Peyer's patch (tissue), 4 donors: Measurements from ENCODE around the gene FCMR. TPM values are rescaled to one million over a fixed set of nuclear protein-coding genes. Genes with fewer than 3 reads are reported as not detected.

Experiments
- DNase-seq, 3 donors: peaks; one replicate each; pipeline ENCODE4 v3.0.0-alpha.2; 2017 to 2019
- H3K27ac ChIP-seq, 4 donors: fragments of 200-600 bp; sonication (generic); one replicate each; pipeline ENCODE4 v1.5.1; 2016 to 2019
- H3K27me3 ChIP-seq, 2 donors: fragments of 200-600 bp; sonication (generic); one replicate each; pipeline ENCODE4 v1.5.1; 2019
- H3K36me3 ChIP-seq, 3 donors: fragments of 200-600 bp; sonication (generic); one replicate each; pipeline ENCODE4 v1.5.1; 2016 to 2019
- H3K4me1 ChIP-seq, 4 donors: fragments of 200-600 bp; sonication (generic); one replicate each; pipeline ENCODE4 v1.5.1; 2016 to 2019
- H3K4me3 ChIP-seq, 4 donors: fragments of 200-600 bp; sonication (generic); 1 replicate in 3 of 4; 2 replicates in 1 of 4; pipeline ENCODE4 v1.5.1; 2016 to 2019; ENCODE audit warnings: mild to moderate bottlenecking in 1 of 4
- H3K9me3 ChIP-seq, 4 donors: fragments of 200-600 bp; sonication (generic); one replicate each; pipeline ENCODE4 v1.5.1; 2016 to 2019; ENCODE audit warnings: mild to moderate bottlenecking in 1 of 4
- CTCF ChIP-seq, 6 experiments: fragments of 450-650 bp in 4 of 6; fragments of 200-600 bp in 2 of 6; sonication (generic) in 1 of 6; IDR thresholded peaks; one replicate each; pipeline ENCODE4 v1.5.1; 2017 to 2019; ENCODE audit warnings: antibody characterized with exemption in 6 of 6, mild to moderate bottlenecking in 3 of 6, moderate library complexity in 1 of 6
- POLR2A ChIP-seq, 2 donors: fragments of 450-650 bp; IDR thresholded peaks; one replicate each; pipeline ENCODE4 v1.5.1; 2017; ENCODE audit warnings: antibody characterized with exemption in 2 of 2, mild to moderate bottlenecking in 2 of 2, moderate library complexity in 2 of 2
- total RNA-seq, 4 donors: library from RNA; depleted of rRNA; stranded (reverse); fragments of >200 nt; gene quantifications; one replicate each; pipeline ENCODE4 v1.1.0, GENCODE V29; 2016

The FCMR gene
- total RNA-seq, 4 donors from 2014 or later, result 7.4 to 248 (median 8.6) TPM

GRCh38 chr1:206898089-206898914 lies 23.4 kb downstream of the FCMR start:
- Histone ChIP-seq H3K27ac (no peak overlapping the region), H3K36me3 (no peaks in the 10 kb centered on the region), H3K4me3 (no peak overlapping the region), H3K27me3 (no peaks in the 10 kb centered on the region), H3K9me3 (no peaks in the 10 kb centered on the region), H3K4me1 (no peaks in the 10 kb centered on the region)
- no peak for DNase-seq
- TF ChIP-seq CTCF (IDR thresholded peaks at IDR 0.05) (no peak), POLR2A (IDR thresholded peaks at IDR 0.05) (no peak)

- no peak for DNase-seq
- Histone ChIP-seq H3K4me1 (no peaks in the 10 kb centered on the region), H3K27me3 (no peaks in the 10 kb centered on the region), H3K27ac (no peak within 1 kb of the TSS), H3K36me3 (no peaks in the 10 kb centered on the region), H3K4me3 (no peak within 1 kb of the TSS), H3K9me3 (no peaks in the 10 kb centered on the region)
- TF ChIP-seq POLR2A (IDR thresholded peaks at IDR 0.05), result no peak
- no peak for TF ChIP-seq CTCF (IDR thresholded peaks at IDR 0.05)
Observed at GRCh38 chr1:206897175-206897574, 24.6 kb downstream of the FCMR start, which contains the start of gene IL24. IL24 (plus strand) TSS chr1:206897443; CDS start chr1:206897833, 390 bp downstream.

- Histone ChIP-seq H3K4me1 (peaks cover 0 to 3% (median 0%) of the 10 kb centered on the region in 4 donors), H3K27me3 (no peaks in the 10 kb centered on the region), H3K9me3 (no peaks in the 10 kb centered on the region), H3K36me3 (no peaks in the 10 kb centered on the region), H3K4me3 (no peak overlapping the region), H3K27ac (no peak overlapping the region)
- TF ChIP-seq CTCF (IDR thresholded peaks at IDR 0.05) (no peak), POLR2A (IDR thresholded peaks at IDR 0.05) (no peak)
- no peak for DNase-seq
Observed at GRCh38 chr1:206896261-206896660, 25.5 kb downstream of the FCMR start.

GRCh38 chr1:206895837-206896242 lies 25.9 kb downstream of the FCMR start:
- TF ChIP-seq CTCF (IDR thresholded peaks at IDR 0.05), result no peak
- TF ChIP-seq POLR2A (IDR thresholded peaks at IDR 0.05), result no peak
- peaks cover 0 to 7% (median 0%) of the 10 kb centered on the region in 4 donors for H3K4me1 ChIP-seq
- H3K9me3 ChIP-seq, result no peaks in the 10 kb centered on the region
- H3K36me3 ChIP-seq, result no peaks in the 10 kb centered on the region
- H3K27ac ChIP-seq, result no peak overlapping the region
- H3K4me3 ChIP-seq, result no peak overlapping the region
- DNase-seq, result no peak
- no peaks in the 10 kb centered on the region for H3K27me3 ChIP-seq

GRCh38 chr1:206895325-206895724 lies 26.4 kb downstream of the FCMR start:
- H3K27me3 ChIP-seq, result no peaks in the 10 kb centered on the region
- H3K9me3 ChIP-seq, result no peaks in the 10 kb centered on the region
- DNase-seq, result no peak
- TF ChIP-seq POLR2A (IDR thresholded peaks at IDR 0.05), result no peak
- TF ChIP-seq CTCF (IDR thresholded peaks at IDR 0.05), result no peak
- H3K27ac ChIP-seq, result no peak overlapping the region
- no peak overlapping the region for H3K4me3 ChIP-seq
- H3K36me3 ChIP-seq, result no peaks in the 10 kb centered on the region
- H3K4me1 ChIP-seq, result peaks cover 0 to 12% (median 0%) of the 10 kb centered on the region in 4 donors
